NCI-H748 (cell line): Measurements from ENCODE around the gene SAMD9.
"Not testable (repeated sequence)": the region's sequence is repeated elsewhere in the genome, so short reads cannot be mapped to it uniquely, and the experiment has no call there.

Experiments
- DNase-seq: peaks from one replicate; lab custom pipeline; 2025; ENCODE audit not compliant: unreplicated experiment; lab: John Stamatoyannopoulos, UW

SAMD9 gene

GRCh38 chr7:93117852-93118530 lies at the start of gene SAMD9:
Gene SAMD9, minus strand, starts transcription at chr7:93117979. Its CDS starts 11,882 bp downstream, at chr7:93106097.
- DNase-seq, result peak; percentile 94

DNA sequence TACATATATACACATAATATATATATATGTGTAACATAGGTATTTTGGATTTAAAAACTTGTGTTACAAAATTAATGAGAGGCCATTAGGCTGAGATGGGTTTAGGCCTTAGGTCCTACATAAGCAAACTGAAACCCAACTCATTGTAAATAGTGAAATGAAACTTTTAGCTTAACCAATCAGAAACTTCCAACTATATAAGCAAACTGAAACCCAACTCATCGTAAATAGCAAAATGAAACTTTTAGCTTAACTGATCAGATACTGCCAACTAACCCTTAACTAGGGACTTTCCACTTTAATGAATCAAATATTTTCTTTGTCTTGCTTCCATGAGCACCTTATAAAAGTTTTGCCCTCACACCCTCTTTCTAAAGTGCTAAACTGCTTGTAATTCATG lies 47.7 kb upstream of the SAMD9 start:
- DNase-seq, result no peak

GRCh38 chr7:93164766-93165165 lies 47.0 kb upstream of the SAMD9 start:
- no peak for DNase-seq

- DNase-seq, result no peak
Measured at GRCh38 chr7:93161181-93161762, 43.5 kb upstream of the SAMD9 start.

GRCh38 chr7:93160410-93160809 lies 42.6 kb upstream of the SAMD9 start:
- no peak for DNase-seq

- no peak for DNase-seq
Measured at GRCh38 chr7:93159490-93159889, 41.7 kb upstream of the SAMD9 start.

- no peak for DNase-seq
Measured at GRCh38 chr7:93156884-93157283, 39.1 kb upstream of the SAMD9 start.

GRCh38 chr7:93150200-93150835 lies 32.5 kb upstream of the SAMD9 start:
- no peak for DNase-seq

- no peak for DNase-seq
Measured at GRCh38 chr7:93148727-93149126, 30.9 kb upstream of the SAMD9 start.

DNA sequence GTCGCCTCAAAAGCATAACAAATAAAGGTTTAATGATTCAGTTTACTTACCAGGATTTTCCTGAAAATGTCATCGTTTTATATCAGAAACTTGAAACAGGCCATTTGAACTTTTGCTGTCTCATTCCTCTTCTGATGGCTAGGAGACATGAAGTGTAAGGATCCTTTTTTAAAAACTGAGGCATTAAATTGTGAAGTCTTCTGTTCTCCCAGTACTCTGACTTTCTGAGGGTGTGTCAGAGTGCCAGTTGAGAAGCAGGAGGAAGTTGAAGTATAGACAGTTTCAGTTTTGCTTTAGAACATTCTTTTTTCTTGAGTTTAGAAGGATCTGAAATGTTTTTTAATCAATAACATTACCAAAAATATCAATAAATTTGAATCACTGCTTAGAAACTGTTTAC lies 30.4 kb upstream of the SAMD9 start, which contains the start of gene SAMD9L:
Gene SAMD9L (minus strand): TSS at position 242 of the 400 bp plus-strand sequence. CDS start 12,414 bp downstream, outside the sequence.
- DNase-seq, result no peak

DNA sequence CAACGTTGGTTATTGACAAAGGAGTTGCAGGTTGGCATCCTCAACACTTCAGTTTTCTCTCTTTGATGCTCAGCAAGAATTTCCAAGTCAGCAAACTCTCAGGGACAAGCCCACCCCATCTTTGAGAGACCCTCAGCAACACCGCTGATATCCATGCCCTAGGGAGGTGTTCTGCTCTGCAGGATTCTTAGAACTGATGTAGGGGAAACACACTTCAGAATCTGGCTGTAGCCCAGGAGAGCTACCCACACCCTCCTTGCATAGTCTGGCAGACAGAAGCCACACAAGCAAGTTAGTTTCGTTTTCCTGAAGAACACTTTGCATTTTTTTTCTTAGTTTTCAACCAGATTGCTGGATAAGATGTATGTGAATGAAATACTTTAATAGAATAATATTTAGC lies 29.6 kb upstream of the SAMD9 start:
- peak; percentile 30 for DNase-seq

- DNase-seq, result no peak
Measured at GRCh38 chr7:93146472-93147141, 28.8 kb upstream of the SAMD9 start.

DNA sequence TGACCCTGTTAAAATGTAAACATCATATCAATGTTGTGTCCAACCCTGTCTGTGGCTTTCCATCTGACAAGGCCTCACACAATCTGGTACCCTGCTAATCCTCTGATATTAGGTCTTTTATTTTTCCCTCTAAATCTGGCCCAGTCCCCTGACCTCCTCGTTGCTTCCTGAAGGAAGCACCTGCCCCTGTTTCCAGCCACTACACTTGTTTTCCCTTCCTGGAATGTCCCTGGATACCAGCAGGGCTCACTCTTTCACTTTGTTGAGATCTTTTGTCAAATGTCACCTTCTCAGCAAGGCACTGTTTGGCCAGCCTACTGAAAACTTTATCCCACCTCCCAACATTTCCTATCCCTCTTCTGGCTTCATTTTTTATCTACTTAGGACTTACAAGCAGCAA lies 28.3 kb upstream of the SAMD9 start:
- DNase-seq, result no peak

DNA sequence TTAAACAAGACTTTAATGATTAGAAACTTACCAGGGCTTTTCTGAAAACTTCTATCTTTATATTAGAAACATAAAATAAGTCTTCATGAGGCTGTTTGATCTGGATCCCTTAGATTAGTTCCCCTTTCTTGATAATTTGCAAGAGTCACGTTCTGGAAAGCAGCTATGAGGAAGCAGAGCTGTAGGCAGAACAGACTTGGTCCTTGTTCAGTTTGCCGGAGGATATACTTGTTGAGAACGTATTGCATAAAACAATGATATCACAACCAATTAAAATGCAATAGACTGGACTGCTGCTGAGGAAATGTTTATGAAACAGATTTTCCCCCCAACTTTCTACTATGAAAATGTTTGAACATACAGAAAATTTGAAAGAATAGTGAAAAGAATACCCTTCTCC lies 27.6 kb upstream of the SAMD9 start:
- DNase-seq, result no peak

GRCh38 chr7:93142127-93142526 lies 24.3 kb upstream of the SAMD9 start:
- DNase-seq, result no peak

DNA sequence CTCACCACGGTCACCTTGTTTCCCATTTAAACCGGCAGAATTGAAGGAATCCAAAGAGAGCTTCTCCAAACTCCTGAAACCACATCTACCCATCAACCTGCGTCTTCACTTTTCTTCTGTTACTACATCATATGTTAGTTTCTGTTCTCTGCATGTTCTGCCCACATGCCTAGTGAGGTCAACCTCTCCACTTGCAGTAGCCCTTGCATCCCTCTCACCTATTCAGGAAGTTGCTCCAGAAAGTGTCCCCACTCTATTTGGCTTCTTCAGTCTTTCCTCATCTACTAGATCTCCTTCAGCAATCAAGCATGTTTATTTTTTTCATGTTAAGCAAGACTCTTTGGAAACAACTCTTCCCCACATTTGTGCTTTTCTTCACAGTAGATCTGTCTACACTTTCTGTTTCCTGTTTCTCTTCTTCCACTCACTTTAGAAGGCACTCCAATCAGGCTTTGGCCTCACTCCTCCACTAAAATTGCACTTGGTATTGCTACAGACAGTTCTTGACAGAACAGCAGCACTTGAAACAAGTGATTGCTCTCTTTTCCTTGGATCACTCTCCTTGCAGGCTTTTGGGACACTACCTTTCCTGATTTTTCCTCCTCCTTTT lies 22.9 kb upstream of the SAMD9 start:
- DNase-seq, result no peak

GRCh38 chr7:93138576-93138975 lies 20.8 kb upstream of the SAMD9 start:
- no peak for DNase-seq

- DNase-seq, result no peak
Measured at GRCh38 chr7:93133005-93133404, 15.2 kb upstream of the SAMD9 start.

DNA sequence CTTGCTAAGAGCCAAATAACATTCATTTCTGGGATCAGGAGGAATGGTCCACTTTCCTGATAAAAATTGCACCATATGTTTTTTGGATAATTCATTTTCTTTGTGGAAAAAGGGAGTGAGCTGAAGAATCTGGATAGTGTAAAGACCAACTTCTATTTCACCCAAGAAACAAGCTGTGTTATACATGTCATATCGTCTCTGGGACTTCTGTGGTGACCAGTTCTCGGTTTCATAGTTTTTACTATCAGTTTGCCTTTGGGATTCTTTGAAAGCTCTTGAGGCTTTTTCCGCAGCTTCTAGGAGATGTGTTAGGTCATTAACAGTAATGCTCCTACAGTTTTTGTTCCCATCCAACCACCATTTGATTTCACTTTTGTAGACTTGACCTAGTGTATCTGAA lies 14.4 kb upstream of the SAMD9 start:
- no peak for DNase-seq

GRCh38 chr7:93126954-93127353 lies 9.2 kb upstream of the SAMD9 start:
- not testable (repeated sequence) for DNase-seq

- DNase-seq, result not testable (repeated sequence)
Measured at GRCh38 chr7:93123532-93123931, 5.8 kb upstream of the SAMD9 start.
